GM18507 (cell line): ENCODE results near the gene PMF1.

Source experiments
- DNase-seq: peaks from one replicate; pipeline ENCODE4 v3.0.0; 2011; ENCODE audit warnings: low read depth; ENCODE audit not compliant: insufficient read length; ENCODE audit errors: extremely low spot score
- FAIRE-seq: peaks from 2 replicates; lab custom pipeline; 2011; peaks lifted over from hg19 to GRCh38; lab: Jason Lieb, UNC

The PMF1 gene

GRCh38 chr1:156258859-156259258, 46.1 kb downstream of the PMF1 start:
- DNase-seq (no peak), FAIRE-seq (no peak)

- no peak for FAIRE-seq
Measured at GRCh38 chr1:156259805-156260204, 47.0 kb downstream of the PMF1 start.

GRCh38 chr1:156260896-156261295, 48.1 kb downstream of the PMF1 start:
- FAIRE-seq, result no peak
- DNase-seq, result no peak

More at GRCh38 chr1:156259805-156260204, 47.0 kb downstream of the PMF1 start:
- no peak for DNase-seq

- no peak for FAIRE-seq
- no peak for DNase-seq
Measured at GRCh38 chr1:156262461-156263287, 49.9 kb downstream of the PMF1 start.

GRCh38 chr1:156263288-156263655, 50.5 kb downstream of the PMF1 start:
- DNase-seq (no peak), FAIRE-seq (no peak)

GRCh38 chr1:156266051-156266450, 53.2 kb downstream of the PMF1 start:
- DNase-seq, result no peak
- no peak for FAIRE-seq

- DNase-seq, result no peak
Measured at GRCh38 chr1:156268336-156268735, 55.5 kb downstream of the PMF1 start.

GRCh38 chr1:156270314-156270713, 57.5 kb downstream of the PMF1 start:
- FAIRE-seq (no peak), DNase-seq (no peak)

More at GRCh38 chr1:156268336-156268735, 55.5 kb downstream of the PMF1 start:
- FAIRE-seq, result no peak

GRCh38 chr1:156276532-156276931, 63.7 kb downstream of the PMF1 start:
- no peak for FAIRE-seq
- DNase-seq, result no peak

GRCh38 chr1:156276966-156277381, 64.2 kb downstream of the PMF1 start:
- DNase-seq (no peak), FAIRE-seq (no peak)

GRCh38 chr1:156279837-156280236, 67.0 kb downstream of the PMF1 start:
- FAIRE-seq, result no peak

GRCh38 chr1:156281281-156281680, 68.5 kb downstream of the PMF1 start:
- FAIRE-seq (peak; percentile 66), DNase-seq (peak; percentile 17)

More at GRCh38 chr1:156279837-156280236, 67.0 kb downstream of the PMF1 start:
- no peak for DNase-seq

- DNase-seq, result no peak
- peak; percentile 31 for FAIRE-seq
Measured at GRCh38 chr1:156281693-156282478, 69.1 kb downstream of the PMF1 start.

GRCh38 chr1:156282479-156283222, 69.8 kb downstream of the PMF1 start, which contains the start of gene SMG5:
Gene SMG5, minus strand, starts transcription at chr1:156282825. Its CDS starts 145 bp downstream, at chr1:156282680.
- peak; percentile 94 for FAIRE-seq
- peak; percentile 88 for DNase-seq

- DNase-seq, result no peak
- FAIRE-seq, result no peak
Measured at GRCh38 chr1:156283521-156283920, 70.7 kb downstream of the PMF1 start.

- DNase-seq (no peak), FAIRE-seq (no peak)
Measured at GRCh38 chr1:156284112-156284511, 71.3 kb downstream of the PMF1 start, which contains the start of gene TMEM79. Gene TMEM79, plus strand, starts transcription at chr1:156284325. Its CDS starts 902 bp downstream, at chr1:156285227.

GRCh38 chr1:156284757-156285156, 72.0 kb downstream of the PMF1 start:
- no peak for DNase-seq
- no peak for FAIRE-seq

- FAIRE-seq, result no peak
Measured at GRCh38 chr1:156285437-156285836, 72.6 kb downstream of the PMF1 start.

GRCh38 chr1:156286061-156286460, 73.3 kb downstream of the PMF1 start:
- FAIRE-seq, result no peak

More at GRCh38 chr1:156285437-156285836, 72.6 kb downstream of the PMF1 start:
- DNase-seq, result no peak

More at GRCh38 chr1:156286061-156286460, 73.3 kb downstream of the PMF1 start:
- no peak for DNase-seq
